Suppressor macrophage treated with lipopolysaccharide for 4 hours (primary cell): Measurements from ENCODE around the gene VIT.
A peak's percentile ranks its signal among the peaks of the same experiment; 100 is the strongest.
"Not testable (repeated sequence)": the region's sequence is repeated elsewhere in the genome, so short reads cannot be mapped to it uniquely, and the experiment has no call there.

ENCODE experiments used
- DNase-seq: peaks from one replicate; pipeline ENCODE4 v3.0.0-alpha.2; 2020

Gene VIT

GRCh38 chr2:36677996-36678605, 18.4 kb upstream of the VIT start:
- peak; percentile 65 for DNase-seq

- DNase-seq: no peak
Measured at GRCh38 chr2:36678856-36679255, 17.7 kb upstream of the VIT start.

GRCh38 chr2:36680012-36680411, 16.5 kb upstream of the VIT start:
- DNase-seq: no peak

- DNase-seq: no peak
Measured at GRCh38 chr2:36682562-36682961, 13.9 kb upstream of the VIT start.

GRCh38 chr2:36683002-36683401, 13.5 kb upstream of the VIT start:
- no peak for DNase-seq

GRCh38 chr2:36688291-36688690, 8.2 kb upstream of the VIT start:
- not testable (repeated sequence) for DNase-seq

- DNase-seq: not testable (repeated sequence)
Measured at GRCh38 chr2:36689013-36689412, 7.5 kb upstream of the VIT start.

GRCh38 chr2:36692121-36692520, 4.4 kb upstream of the VIT start:
- no peak for DNase-seq

GRCh38 chr2:36693825-36694224, 2.7 kb upstream of the VIT start:
- DNase-seq: no peak

- DNase-seq: peak; percentile 42
Measured at GRCh38 chr2:36695746-36696415, 626 bp upstream of the VIT start.

- no peak for DNase-seq
Measured at GRCh38 chr2:36697424-36698066, 1.0 kb downstream of the VIT start.

GRCh38 chr2:36698993-36699392, 2.5 kb downstream of the VIT start:
- DNase-seq: peak; percentile 78

GRCh38 chr2:36700311-36700710, 3.8 kb downstream of the VIT start:
- no peak for DNase-seq

GRCh38 chr2:36701391-36701795, 4.9 kb downstream of the VIT start:
- no peak for DNase-seq

- no peak for DNase-seq
Measured at GRCh38 chr2:36701918-36702317, 5.4 kb downstream of the VIT start.

GRCh38 chr2:36702781-36703180, 6.3 kb downstream of the VIT start:
- DNase-seq: no peak

GRCh38 chr2:36704475-36705150, 8.1 kb downstream of the VIT start:
- no peak for DNase-seq

GRCh38 chr2:36705326-36706020, 9.0 kb downstream of the VIT start:
- DNase-seq: no peak

- DNase-seq: peak; percentile 62
Measured at GRCh38 chr2:36706021-36706876, 9.7 kb downstream of the VIT start.

- no peak for DNase-seq
Measured at GRCh38 chr2:36707050-36707449, 10.5 kb downstream of the VIT start.

- peak; percentile 30 for DNase-seq
Measured at GRCh38 chr2:36708041-36708741, 11.7 kb downstream of the VIT start.
